ENCODE data around the gene ETV3. TPM values are rescaled to one million over a fixed set of nuclear protein-coding genes. Genes with fewer than 3 reads are reported as not detected.

ETV3 gene
- total RNA-seq, 3 donors from 2014 or later: 20.0 to 28.0 (median 22.0) TPM

DNA sequence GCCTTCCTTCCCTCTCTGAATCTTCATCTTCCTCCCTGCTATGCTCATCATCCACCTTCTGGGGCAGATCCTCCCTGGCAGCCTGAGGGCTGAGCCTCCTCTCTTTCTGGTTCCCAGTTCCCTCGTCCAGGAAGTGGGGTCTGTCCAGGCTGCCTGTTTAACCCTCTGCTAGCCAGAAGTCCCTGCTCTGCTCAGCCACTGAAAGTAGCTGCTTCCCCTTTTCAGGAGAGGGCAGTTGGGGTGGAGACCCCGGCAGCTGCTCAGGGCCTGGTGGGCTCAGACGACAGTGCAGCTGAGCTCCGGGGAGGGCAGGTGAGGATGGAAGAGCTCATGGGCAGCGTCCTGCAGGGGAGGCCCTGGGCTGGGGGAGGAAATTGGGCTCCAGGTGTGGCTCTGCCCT, 43.1 kb upstream of the ETV3 start:
- TF ChIP-seq POLR2A (IDR thresholded peaks at IDR 0.05) (no peak), POLR2AphosphoS5 (IDR thresholded peaks at IDR 0.05) (no peak)
- TF ChIP-seq, protein P1, sequence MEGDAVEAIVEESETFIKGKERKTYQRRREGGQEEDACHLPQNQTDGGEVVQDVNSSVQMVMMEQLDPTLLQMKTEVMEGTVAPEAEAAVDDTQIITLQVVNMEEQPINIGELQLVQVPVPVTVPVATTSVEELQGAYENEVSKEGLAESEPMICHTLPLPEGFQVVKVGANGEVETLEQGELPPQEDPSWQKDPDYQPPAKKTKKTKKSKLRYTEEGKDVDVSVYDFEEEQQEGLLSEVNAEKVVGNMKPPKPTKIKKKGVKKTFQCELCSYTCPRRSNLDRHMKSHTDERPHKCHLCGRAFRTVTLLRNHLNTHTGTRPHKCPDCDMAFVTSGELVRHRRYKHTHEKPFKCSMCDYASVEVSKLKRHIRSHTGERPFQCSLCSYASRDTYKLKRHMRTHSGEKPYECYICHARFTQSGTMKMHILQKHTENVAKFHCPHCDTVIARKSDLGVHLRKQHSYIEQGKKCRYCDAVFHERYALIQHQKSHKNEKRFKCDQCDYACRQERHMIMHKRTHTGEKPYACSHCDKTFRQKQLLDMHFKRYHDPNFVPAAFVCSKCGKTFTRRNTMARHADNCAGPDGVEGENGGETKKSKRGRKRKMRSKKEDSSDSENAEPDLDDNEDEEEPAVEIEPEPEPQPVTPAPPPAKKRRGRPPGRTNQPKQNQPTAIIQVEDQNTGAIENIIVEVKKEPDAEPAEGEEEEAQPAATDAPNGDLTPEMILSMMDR (IDR thresholded peaks at IDR 0.05): no peak
- Histone ChIP-seq H3K4me1 (no peaks in the 10 kb centered on the region), H3K36me3 (no peaks in the 10 kb centered on the region), H3K27ac (no peak overlapping the region), H3K27me3 (peaks cover 0 to 4% of the 10 kb centered on the region in 2 donors), H3K9me3 (no peaks in the 10 kb centered on the region), H3K4me3 (no peak overlapping the region)
- intact Hi-C loops (cut with DNase I; ENCODE audit: low total_unique reads): loop anchor here (10.0 kb wide), 1 partner anchor 314 kb away; no protein-coding TSS in a partner anchor
- DNase-seq (ENCODE audit: low spot score in 2 of 2): no peak

DNA sequence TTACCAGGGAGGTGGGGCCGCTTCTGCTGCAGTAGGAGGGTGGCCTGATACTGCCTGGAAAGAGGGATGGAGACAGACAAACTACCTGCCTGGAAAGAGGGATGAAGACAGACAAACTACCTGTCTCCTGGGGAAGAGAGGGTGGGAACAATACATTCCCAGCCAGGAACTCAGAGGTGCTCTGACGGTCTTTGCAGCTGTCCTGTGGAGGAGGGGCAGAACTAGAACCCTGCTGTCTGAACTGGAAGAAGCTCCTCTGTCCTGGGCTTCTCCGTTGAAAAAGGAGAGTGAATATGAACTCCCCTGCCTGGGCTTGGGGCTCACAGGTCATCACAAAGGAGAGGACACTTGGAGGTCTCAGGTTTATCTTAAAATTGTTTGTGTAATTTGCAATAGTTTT, 40.3 kb upstream of the ETV3 start:
- intact Hi-C loops (cut with DNase I; ENCODE audit: low total_unique reads): no loop called here

DNA sequence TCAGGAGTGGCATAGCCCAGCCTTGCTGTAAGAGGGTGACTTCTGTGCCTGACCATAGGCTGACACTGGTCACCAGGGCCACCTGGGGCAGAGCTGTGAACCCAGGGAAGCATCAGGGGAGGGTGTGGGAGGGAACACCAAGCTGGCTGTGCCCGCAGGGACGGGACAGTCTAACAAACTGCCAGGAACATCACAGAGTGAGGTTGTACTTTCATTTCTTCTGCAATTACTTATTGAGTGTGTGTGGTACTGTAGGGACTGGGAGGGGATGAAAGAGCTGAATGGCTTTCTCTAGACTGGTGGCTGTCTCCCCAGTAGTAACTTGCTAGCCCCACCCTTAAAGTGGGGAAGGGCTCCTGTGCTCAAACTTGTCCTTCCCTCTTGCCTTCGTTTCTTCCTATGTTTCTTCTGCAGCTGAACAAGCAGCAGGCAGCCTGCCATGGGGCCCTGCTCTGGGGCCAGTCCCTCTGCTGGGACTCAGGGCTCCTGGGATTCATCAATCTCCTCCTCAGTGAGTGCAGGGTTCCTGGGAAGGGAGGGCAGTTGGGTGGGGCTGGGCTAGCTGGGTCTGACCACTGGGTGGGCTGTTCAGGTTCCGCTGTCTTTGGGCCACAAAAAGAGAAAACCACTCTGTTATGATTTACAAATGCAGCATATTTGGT, 39.7 kb upstream of the ETV3 start:
- H3K9me3 ChIP-seq: no peaks in the 10 kb centered on the region
- intact Hi-C loops (cut with DNase I; ENCODE audit: low total_unique reads): no loop called here
- H3K4me1 ChIP-seq: no peaks in the 10 kb centered on the region
- H3K4me3 ChIP-seq: no peak overlapping the region
- no peak overlapping the region for H3K27ac ChIP-seq
- no peaks in the 10 kb centered on the region for H3K27me3 ChIP-seq
- no peak for TF ChIP-seq POLR2AphosphoS5 (IDR thresholded peaks at IDR 0.05)
- TF ChIP-seq, protein P1 (IDR thresholded peaks at IDR 0.05): no peak
- TF ChIP-seq POLR2A (IDR thresholded peaks at IDR 0.05): no peak
- no peak for DNase-seq (ENCODE audit: low spot score in 2 of 2)
- H3K36me3 ChIP-seq: no peaks in the 10 kb centered on the region

More for the DNA sequence above, 40.3 kb upstream of the ETV3 start:
- no peak for TF ChIP-seq POLR2AphosphoS5 (IDR thresholded peaks at IDR 0.05)
- TF ChIP-seq, protein P1 (IDR thresholded peaks at IDR 0.05): no peak
- no peak for TF ChIP-seq POLR2A (IDR thresholded peaks at IDR 0.05)
- no peak overlapping the region for H3K27ac ChIP-seq
- no peaks in the 10 kb centered on the region for H3K4me1 ChIP-seq
- H3K9me3 ChIP-seq: no peaks in the 10 kb centered on the region
- H3K36me3 ChIP-seq: no peaks in the 10 kb centered on the region
- no peak for DNase-seq (ENCODE audit: low spot score in 2 of 2)
- H3K4me3 ChIP-seq: no peak overlapping the region
- H3K27me3 ChIP-seq: no peaks in the 10 kb centered on the region

DNA sequence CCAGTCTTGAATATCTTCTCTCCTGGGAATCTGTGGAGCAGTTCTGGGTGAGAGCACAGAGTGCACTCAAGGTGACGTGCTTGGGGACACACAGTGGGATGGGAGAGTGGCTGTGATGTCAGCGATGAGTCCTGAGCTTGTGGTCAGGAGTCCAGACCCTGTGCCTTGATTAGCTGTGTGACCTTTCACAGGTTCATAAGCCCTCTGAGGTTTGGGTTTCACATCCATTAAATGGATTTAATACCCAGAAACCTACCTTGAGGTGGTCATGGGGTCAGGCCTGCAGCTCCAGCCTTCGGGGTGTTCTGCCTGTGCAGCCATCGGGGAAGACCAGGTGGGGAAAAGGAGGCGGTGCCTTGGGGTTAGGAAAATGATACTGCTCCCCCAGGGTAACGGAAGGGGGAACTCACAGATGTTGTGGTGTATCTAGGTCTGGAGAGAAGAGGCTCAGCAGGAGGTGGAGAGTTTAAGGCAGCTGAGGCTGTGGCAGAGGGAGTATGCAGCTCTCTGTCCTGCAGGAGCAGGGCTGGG, 38.5 kb upstream of the ETV3 start:
- intact Hi-C loops (cut with DNase I; ENCODE audit: low total_unique reads): no loop called here
- H3K36me3 ChIP-seq: no peaks in the 10 kb centered on the region
- H3K27ac ChIP-seq: no peak overlapping the region
- TF ChIP-seq POLR2AphosphoS5 (IDR thresholded peaks at IDR 0.05): no peak
- TF ChIP-seq POLR2A (IDR thresholded peaks at IDR 0.05): no peak
- TF ChIP-seq, protein P1 (IDR thresholded peaks at IDR 0.05): no peak
- no peaks in the 10 kb centered on the region for H3K9me3 ChIP-seq
- DNase-seq (ENCODE audit: low spot score in 2 of 2): no peak
- H3K27me3 ChIP-seq: no peaks in the 10 kb centered on the region
- no peak overlapping the region for H3K4me3 ChIP-seq
- H3K4me1 ChIP-seq: no peaks in the 10 kb centered on the region

DNA sequence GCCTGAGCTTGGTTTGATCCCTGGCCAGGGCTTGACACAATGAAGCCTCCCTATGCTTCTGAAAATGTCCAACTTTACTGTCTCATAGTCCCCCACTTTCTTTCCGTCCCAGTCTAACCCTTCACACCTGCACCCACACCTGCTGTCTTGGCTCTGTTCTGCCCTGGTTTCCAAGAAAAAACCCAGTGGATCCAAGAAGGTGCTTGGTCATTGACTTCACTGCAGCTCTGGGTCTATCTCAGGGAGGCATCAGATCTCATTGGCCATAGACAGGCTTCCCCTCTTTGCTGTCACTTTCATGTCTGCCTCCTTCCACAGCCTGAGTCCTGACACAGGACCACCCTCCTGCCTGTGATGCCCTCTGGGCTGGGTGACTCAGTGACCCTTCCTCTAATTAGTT, 37.8 kb upstream of the ETV3 start:
- DNase-seq (ENCODE audit: low spot score in 2 of 2): no peak
- H3K4me3 ChIP-seq: no peak overlapping the region
- H3K9me3 ChIP-seq: no peaks in the 10 kb centered on the region
- no peaks in the 10 kb centered on the region for H3K36me3 ChIP-seq
- H3K27ac ChIP-seq: no peak overlapping the region
- TF ChIP-seq, protein P1 (IDR thresholded peaks at IDR 0.05): no peak
- TF ChIP-seq POLR2A (IDR thresholded peaks at IDR 0.05) (no peak), POLR2AphosphoS5 (IDR thresholded peaks at IDR 0.05) (no peak)
- no peaks in the 10 kb centered on the region for H3K27me3 ChIP-seq
- no peaks in the 10 kb centered on the region for H3K4me1 ChIP-seq
- intact Hi-C loops (cut with DNase I; ENCODE audit: low total_unique reads): no loop called here
